ENCODE measurements around the gene HOXC10.

Gene HOXC10

GRCh38 chr12:54017027-54017788 is 32.3 kb downstream of the HOXC10 start:
- DNase-seq, result no peak

DNA sequence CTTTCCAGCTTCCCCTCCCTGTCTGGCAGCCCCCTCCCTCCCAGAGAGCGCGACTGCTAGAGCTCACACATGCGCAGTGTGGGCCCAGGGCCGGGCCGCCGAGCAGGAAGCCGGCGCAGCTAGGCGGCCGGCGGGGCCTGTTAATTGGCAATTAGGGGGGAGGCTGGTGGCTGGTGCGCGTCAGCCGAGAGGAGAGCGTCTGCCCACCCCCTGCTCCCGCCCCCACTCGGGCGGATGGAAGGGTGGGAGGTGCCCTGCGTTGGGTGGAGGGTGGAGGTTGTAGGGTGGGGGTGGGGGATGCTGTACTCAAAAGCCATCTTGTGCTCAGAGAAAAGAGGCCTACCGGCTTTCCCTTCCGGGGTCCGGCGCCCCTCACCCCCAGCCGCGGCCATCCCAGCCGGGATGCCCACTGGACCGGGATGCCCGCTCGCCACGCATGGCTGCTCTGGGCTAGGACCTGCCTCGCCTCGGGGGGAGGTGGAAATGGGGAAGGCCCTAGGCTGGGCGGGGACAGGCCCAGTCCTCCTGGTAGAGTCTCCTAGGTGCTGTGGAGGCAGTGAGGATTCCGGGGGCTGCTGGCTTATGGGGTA is 33.0 kb downstream of the HOXC10 start:
- DNase-seq, result peak; percentile 80

DNA sequence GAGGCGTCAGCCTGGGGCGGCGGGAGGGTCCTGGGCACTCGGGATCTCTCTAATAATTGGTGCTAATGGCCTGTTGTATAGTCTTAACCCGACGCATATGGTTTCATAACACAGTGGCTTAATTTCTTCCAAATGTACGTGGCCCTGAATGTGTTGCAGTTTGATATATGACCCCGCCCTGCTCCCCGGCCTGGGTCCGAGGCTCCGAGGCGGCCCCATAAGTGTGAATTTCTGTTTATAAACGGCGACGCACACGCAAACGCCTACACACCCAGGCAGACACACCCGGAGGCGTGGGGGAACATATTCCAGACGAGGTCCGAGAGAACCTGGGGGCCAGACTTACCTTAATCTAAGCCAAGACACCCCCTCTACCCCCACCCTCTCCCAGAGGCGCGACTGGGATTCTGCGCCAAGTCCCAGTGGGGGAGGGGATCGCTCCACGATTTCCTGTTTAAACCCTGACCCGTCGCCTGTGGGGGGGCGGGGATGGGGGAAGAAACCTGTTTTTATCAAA is 33.6 kb downstream of the HOXC10 start:
- DNase-seq, result no peak

- DNase-seq, result no peak
Observed at GRCh38 chr12:54019091-54019811, 34.3 kb downstream of the HOXC10 start.

GRCh38 chr12:54019924-54020590 is 35.1 kb downstream of the HOXC10 start:
- DNase-seq, result no peak

- DNase-seq, result no peak
Observed at GRCh38 chr12:54020591-54021405, 35.9 kb downstream of the HOXC10 start.

DNA sequence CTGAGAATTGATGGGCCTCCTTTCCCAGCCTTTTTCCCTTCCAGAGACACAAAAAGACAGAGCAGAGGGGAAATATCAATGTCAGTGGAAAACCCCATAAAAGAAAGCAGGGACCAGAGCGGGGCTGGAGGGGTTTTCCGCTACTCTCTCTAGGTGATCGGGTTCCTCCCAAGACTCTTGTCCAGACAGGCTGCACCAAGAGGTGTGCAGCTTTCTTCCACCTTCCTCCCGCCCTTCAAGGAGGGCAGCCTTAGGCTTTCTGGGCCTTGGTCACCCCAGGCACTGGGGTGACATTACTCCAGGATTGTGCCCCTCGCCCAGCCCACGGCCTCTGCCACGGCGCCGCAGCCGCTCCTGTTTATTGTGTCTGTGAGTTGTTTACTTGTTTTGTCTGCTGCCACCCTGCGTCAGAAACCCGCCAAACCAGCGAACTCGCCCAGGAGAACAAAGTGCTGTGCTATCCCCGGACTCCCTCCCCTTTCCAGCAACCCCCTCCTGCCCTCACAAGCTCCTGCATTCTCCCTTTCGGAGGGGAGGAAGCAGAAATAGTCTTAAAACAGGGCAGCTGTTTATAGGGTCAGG is 36.6 kb downstream of the HOXC10 start:
- DNase-seq, result no peak

DNA sequence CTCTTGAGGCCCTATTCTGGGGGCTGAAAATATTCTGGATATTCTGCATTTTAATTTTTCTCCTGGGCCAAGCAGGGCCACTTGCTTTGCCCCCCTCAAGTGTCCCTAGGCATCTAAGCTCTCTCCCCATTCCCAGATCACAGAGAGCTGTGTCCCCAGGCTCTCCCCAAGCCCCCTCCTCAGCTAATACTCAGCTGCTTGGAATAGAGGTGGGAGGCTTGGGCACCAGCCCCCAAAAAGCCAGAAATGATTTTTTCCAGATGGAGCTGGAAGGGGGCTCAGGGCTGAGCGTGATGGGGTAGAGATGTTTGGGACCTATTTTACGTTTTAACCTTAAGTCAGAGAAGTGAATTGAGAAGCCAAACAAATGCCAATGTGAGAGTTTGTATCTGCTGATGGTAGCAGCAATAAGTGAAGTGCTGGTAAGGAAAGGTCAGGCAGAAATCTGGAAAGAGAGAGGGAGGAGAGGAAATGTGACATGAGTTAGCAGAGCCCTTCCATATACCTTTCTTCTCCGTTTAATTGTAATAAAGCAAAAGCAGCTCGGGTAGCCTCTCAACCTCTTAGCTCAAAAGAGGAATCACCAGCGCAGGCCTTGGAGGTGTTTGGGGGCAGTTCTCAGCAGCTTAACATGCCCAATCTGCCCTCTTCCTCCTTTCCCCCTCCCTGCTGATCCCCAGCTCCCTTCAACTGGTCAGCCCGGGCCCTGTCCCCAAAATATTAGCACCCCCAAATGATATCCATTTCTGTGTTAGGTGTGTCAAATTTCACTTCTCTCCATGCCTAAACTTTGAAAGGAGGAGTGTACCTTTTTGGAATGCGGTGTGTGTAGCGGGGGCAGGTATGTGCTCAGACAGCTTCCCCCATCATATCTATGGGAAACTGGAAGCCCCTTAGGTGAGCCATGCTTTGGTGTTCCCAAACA is 38.3 kb downstream of the HOXC10 start:
- DNase-seq, result no peak

GRCh38 chr12:54024127-54024526 is 39.2 kb downstream of the HOXC10 start:
- no peak for DNase-seq

GRCh38 chr12:54024581-54025305 is 39.8 kb downstream of the HOXC10 start:
- DNase-seq, result no peak

GRCh38 chr12:54025499-54026405 is 40.8 kb downstream of the HOXC10 start:
- no peak for DNase-seq

- DNase-seq, result no peak
Observed at GRCh38 chr12:54026640-54027441, 41.9 kb downstream of the HOXC10 start.

DNA sequence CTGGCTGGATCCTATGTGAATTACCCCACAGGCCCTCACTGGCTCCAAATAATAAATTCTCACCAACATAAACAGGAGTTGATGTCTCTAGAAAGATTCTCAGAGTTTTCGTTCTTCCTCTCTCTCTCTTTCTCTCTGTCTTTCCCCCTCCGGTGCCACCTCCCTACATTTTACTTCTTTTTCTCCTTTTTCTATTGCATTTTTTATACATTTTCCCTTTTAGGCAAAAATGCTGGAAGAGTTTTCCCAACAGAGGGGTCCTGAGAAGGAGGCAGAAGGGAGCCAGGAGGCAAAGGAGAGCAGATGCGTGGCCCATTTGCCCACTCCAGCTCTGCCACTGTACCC is 42.5 kb downstream of the HOXC10 start:
- no peak for DNase-seq

GRCh38 chr12:54028314-54029201 is 43.6 kb downstream of the HOXC10 start, which contains the start of gene HOXC6:
TSS of gene HOXC6 (plus strand) at chr12:54028440. CDS start at chr12:54028522, 82 bp downstream.
- DNase-seq, result no peak

- no peak for DNase-seq
Observed at GRCh38 chr12:54029529-54030441, 44.8 kb downstream of the HOXC10 start.

- DNase-seq, result no peak
Observed at GRCh38 chr12:54030442-54030801, 45.5 kb downstream of the HOXC10 start.

All from stimulated activated CD4-positive, alpha-beta T cell treated with anti-CD3 and anti-CD28 coated beads, Interleukin-15, amount 100 ng/mL, for 24 hours (primary cell).